Measurements from ENCODE around the gene CD300LG. TPM values are rescaled to one million over a fixed set of nuclear protein-coding genes. Genes with fewer than 3 reads are reported as not detected.
"Not testable (repeated sequence)": the region's sequence is repeated elsewhere in the genome, so short reads cannot be mapped to it uniquely, and the experiment has no call there.

CD300LG gene
- total RNA-seq, 2 experiments from 2014 or later = not detected

- H3K4me1 Mint-ChIP-seq (ENCODE audit: low read depth) = no peaks in the 10 kb centered on the region
- CTCF ChIA-PET = interaction anchor here (1.4 kb wide), 1 partner anchor 50 kb away, joined by 3 read pairs; no protein-coding TSS in a partner anchor
- no peak overlapping the region for H3K4me3 Mint-ChIP-seq
- no peak for DNase-seq
- no peaks in the 10 kb centered on the region for H3K9me3 Mint-ChIP-seq
- no peak overlapping the region for H3K27ac Mint-ChIP-seq
- H3K36me3 Mint-ChIP-seq (ENCODE audit: low read depth) = no peaks in the 10 kb centered on the region
- intact Hi-C loops (cut with micrococcal nuclease) = no loop called here
- H3K27me3 Mint-ChIP-seq (ENCODE audit: low read depth) = peaks cover 6% of the 10 kb centered on the region
Measured at GRCh38 chr17:43860077-43860725, 13.2 kb downstream of the CD300LG start.

- H3K9me3 Mint-ChIP-seq = no peaks in the 10 kb centered on the region
- intact Hi-C loops (cut with micrococcal nuclease) = no loop called here
- H3K4me1 Mint-ChIP-seq (ENCODE audit: low read depth) = no peaks in the 10 kb centered on the region
- no peak overlapping the region for H3K27ac Mint-ChIP-seq
- CTCF ChIA-PET = interaction anchor here (1.4 to 1.5 kb wide), 2 partner anchors 15 to 49 kb away, joined by 3 to 6 read pairs; no protein-coding TSS in a partner anchor
- no peak for DNase-seq
- no peak overlapping the region for H3K4me3 Mint-ChIP-seq
- H3K27me3 Mint-ChIP-seq (ENCODE audit: low read depth) = peaks cover 6% of the 10 kb centered on the region
- no peaks in the 10 kb centered on the region for H3K36me3 Mint-ChIP-seq (ENCODE audit: low read depth)
Measured at GRCh38 chr17:43860927-43861622, 14.1 kb downstream of the CD300LG start.

GRCh38 chr17:43861960-43862359 is 15.0 kb downstream of the CD300LG start:
- CTCF ChIA-PET = interaction anchor here (1.5 kb wide), 1 partner anchor 16 kb away, joined by 6 read pairs; no protein-coding TSS in a partner anchor
- no peaks in the 10 kb centered on the region for H3K9me3 Mint-ChIP-seq
- no peak overlapping the region for H3K27ac Mint-ChIP-seq
- intact Hi-C loops (cut with micrococcal nuclease) = no loop called here
- DNase-seq = no peak
- no peak overlapping the region for H3K4me3 Mint-ChIP-seq
- peaks cover 5% of the 10 kb centered on the region for H3K27me3 Mint-ChIP-seq (ENCODE audit: low read depth)
- H3K36me3 Mint-ChIP-seq (ENCODE audit: low read depth) = no peaks in the 10 kb centered on the region
- H3K4me1 Mint-ChIP-seq (ENCODE audit: low read depth) = no peaks in the 10 kb centered on the region

GRCh38 chr17:43864161-43864984 is 17.4 kb downstream of the CD300LG start:
- no peak for DNase-seq
- H3K27ac Mint-ChIP-seq = no peak overlapping the region
- peaks cover 7% of the 10 kb centered on the region for H3K27me3 Mint-ChIP-seq (ENCODE audit: low read depth)
- H3K4me3 Mint-ChIP-seq = no peak overlapping the region
- CTCF ChIA-PET = interaction anchor here (0.9 to 3.5 kb wide), 3 partner anchors 14 to 288 kb away, joined by 4 to 17 read pairs (median 4); partner anchors contain the start of gene CD300LG
- no peaks in the 10 kb centered on the region for H3K4me1 Mint-ChIP-seq (ENCODE audit: low read depth)
- H3K9me3 Mint-ChIP-seq = no peaks in the 10 kb centered on the region
- intact Hi-C loops (cut with micrococcal nuclease) = no loop called here
- H3K36me3 Mint-ChIP-seq (ENCODE audit: low read depth) = no peaks in the 10 kb centered on the region

GRCh38 chr17:43868226-43868994 is 21.4 kb downstream of the CD300LG start:
- Mint-ChIP-seq H3K36me3 (ENCODE audit: low read depth) (no peaks in the 10 kb centered on the region), H3K4me1 (ENCODE audit: low read depth) (no peaks in the 10 kb centered on the region), H3K4me3 (no peak overlapping the region), H3K9me3 (no peaks in the 10 kb centered on the region), H3K27me3 (ENCODE audit: low read depth) (peaks cover 9% of the 10 kb centered on the region), H3K27ac (no peak overlapping the region)
- CTCF ChIA-PET = interaction anchor here (0.7 to 1.3 kb wide), 4 partner anchors 9 to 176 kb away, joined by 3 to 5 read pairs (median 4); no protein-coding TSS in a partner anchor
- no peak for DNase-seq
- intact Hi-C loops (cut with micrococcal nuclease) = no loop called here

- not testable (repeated sequence) for H3K4me3 Mint-ChIP-seq
Measured at GRCh38 chr17:43869031-43869430, 22.1 kb downstream of the CD300LG start.

GRCh38 chr17:43871946-43872690 is 25.1 kb downstream of the CD300LG start:
- Mint-ChIP-seq H3K27ac (no peak overlapping the region), H3K4me1 (ENCODE audit: low read depth) (no peaks in the 10 kb centered on the region), H3K36me3 (ENCODE audit: low read depth) (no peaks in the 10 kb centered on the region), H3K4me3 (no peak overlapping the region), H3K27me3 (ENCODE audit: low read depth) (peaks cover 9% of the 10 kb centered on the region), H3K9me3 (no peaks in the 10 kb centered on the region)
- intact Hi-C loops (cut with micrococcal nuclease) = no loop called here
- DNase-seq = no peak
- CTCF ChIA-PET = no interaction called here

More at GRCh38 chr17:43869031-43869430, 22.1 kb downstream of the CD300LG start:
- intact Hi-C loops (cut with micrococcal nuclease); H3K9me3 Mint-ChIP-seq; H3K36me3 Mint-ChIP-seq (ENCODE audit: low read depth); H3K27me3 Mint-ChIP-seq (ENCODE audit: low read depth); H3K27ac Mint-ChIP-seq; DNase-seq; H3K4me1 Mint-ChIP-seq (ENCODE audit: low read depth): not testable (repeated sequence)
- CTCF ChIA-PET = interaction anchor here (0.7 kb wide), 1 partner anchor 177 kb away, joined by 4 read pairs; no protein-coding TSS in a partner anchor

- DNase-seq = no peak
- CTCF ChIA-PET = no interaction called here
- H3K27ac Mint-ChIP-seq = no peak overlapping the region
- no peak overlapping the region for H3K4me3 Mint-ChIP-seq
- intact Hi-C loops (cut with micrococcal nuclease) = no loop called here
- H3K36me3 Mint-ChIP-seq (ENCODE audit: low read depth) = no peaks in the 10 kb centered on the region
- H3K9me3 Mint-ChIP-seq = no peaks in the 10 kb centered on the region
- peaks cover 8% of the 10 kb centered on the region for H3K27me3 Mint-ChIP-seq (ENCODE audit: low read depth)
- H3K4me1 Mint-ChIP-seq (ENCODE audit: low read depth) = no peaks in the 10 kb centered on the region
Measured at GRCh38 chr17:43873091-43873490, 26.1 kb downstream of the CD300LG start.

- H3K36me3 Mint-ChIP-seq (ENCODE audit: low read depth) = no peaks in the 10 kb centered on the region
- CTCF ChIA-PET = no interaction called here
- no peaks in the 10 kb centered on the region for H3K4me1 Mint-ChIP-seq (ENCODE audit: low read depth)
- no peaks in the 10 kb centered on the region for H3K9me3 Mint-ChIP-seq
- H3K27me3 Mint-ChIP-seq (ENCODE audit: low read depth) = peaks cover 2% of the 10 kb centered on the region
- intact Hi-C loops (cut with micrococcal nuclease) = no loop called here
- no peak for DNase-seq
- H3K27ac Mint-ChIP-seq = no peak overlapping the region
- H3K4me3 Mint-ChIP-seq = no peak overlapping the region
Measured at GRCh38 chr17:43873815-43874214, 26.8 kb downstream of the CD300LG start.

- Mint-ChIP-seq H3K36me3 (ENCODE audit: low read depth) (no peaks in the 10 kb centered on the region), H3K27ac (no peak overlapping the region), H3K9me3 (no peaks in the 10 kb centered on the region), H3K27me3 (ENCODE audit: low read depth) (peaks cover 2% of the 10 kb centered on the region), H3K4me3 (no peak overlapping the region), H3K4me1 (ENCODE audit: low read depth) (no peaks in the 10 kb centered on the region)
- CTCF ChIA-PET = no interaction called here
- DNase-seq = no peak
- intact Hi-C loops (cut with micrococcal nuclease) = no loop called here
Measured at GRCh38 chr17:43874293-43874692, 27.3 kb downstream of the CD300LG start.

- no peaks in the 10 kb centered on the region for H3K9me3 Mint-ChIP-seq
- no peaks in the 10 kb centered on the region for H3K27me3 Mint-ChIP-seq (ENCODE audit: low read depth)
- intact Hi-C loops (cut with micrococcal nuclease) = no loop called here
- H3K4me1 Mint-ChIP-seq (ENCODE audit: low read depth) = no peaks in the 10 kb centered on the region
- no peak overlapping the region for H3K4me3 Mint-ChIP-seq
- no peaks in the 10 kb centered on the region for H3K36me3 Mint-ChIP-seq (ENCODE audit: low read depth)
- H3K27ac Mint-ChIP-seq = no peak overlapping the region
- CTCF ChIA-PET = no interaction called here
- DNase-seq = no peak
Measured at GRCh38 chr17:43875476-43876147, 28.6 kb downstream of the CD300LG start.
